Fibroblast of skin of left quadriceps (primary cell): ENCODE results near the gene KANK3.
A peak's percentile ranks its signal among the peaks of the same experiment; 100 is the strongest.
"Not testable (repeated sequence)": the region's sequence is repeated elsewhere in the genome, so short reads cannot be mapped to it uniquely, and the experiment has no call there.

ENCODE experiments used
- DNase-seq, 2 experiments: peaks; one replicate each; pipeline ENCODE4 v3.0.0-alpha.2; 2013; ENCODE audit warnings: low read depth in 2 of 2

Gene KANK3

DNA sequence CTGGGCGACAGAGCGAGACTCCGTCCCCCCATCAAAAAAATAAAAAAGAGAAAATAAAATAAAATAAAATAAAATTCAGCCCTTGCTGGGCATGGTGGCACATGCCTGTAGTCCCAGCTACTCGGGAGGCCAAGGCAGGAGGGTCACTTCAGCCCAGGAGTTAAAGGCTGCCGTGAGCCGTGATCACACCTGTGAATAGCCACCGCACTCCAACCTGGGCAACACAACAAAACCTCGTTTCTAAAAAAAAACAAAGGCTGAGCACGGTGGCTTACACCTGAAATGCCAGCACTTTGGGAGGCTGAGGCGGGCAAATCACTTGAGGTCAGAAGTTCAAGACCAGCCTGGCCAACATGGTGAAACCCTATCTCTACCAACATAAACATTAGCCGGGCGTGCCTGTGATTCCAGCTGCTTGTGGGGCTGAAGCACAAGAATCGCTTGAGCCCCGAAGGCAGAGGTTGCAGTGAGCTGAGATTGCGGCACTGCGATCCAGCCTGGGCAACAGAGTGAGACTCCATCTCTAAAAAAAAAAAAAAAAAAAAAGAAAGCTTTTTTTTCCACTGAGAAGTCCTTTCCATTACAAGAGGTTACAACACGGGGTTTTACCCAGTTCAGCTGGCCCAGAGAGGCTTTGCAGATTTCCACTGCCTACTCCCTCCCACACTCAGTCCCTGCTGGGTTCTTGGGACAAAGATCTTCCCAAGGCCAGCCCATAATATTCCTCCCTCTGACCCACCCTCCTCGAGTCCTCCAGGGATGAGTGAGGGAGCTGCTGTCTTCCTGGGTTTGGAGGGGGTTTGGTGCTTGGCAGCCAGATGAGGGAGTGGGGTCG, 27.3 kb upstream of the KANK3 start:
- no peak for DNase-seq

DNA sequence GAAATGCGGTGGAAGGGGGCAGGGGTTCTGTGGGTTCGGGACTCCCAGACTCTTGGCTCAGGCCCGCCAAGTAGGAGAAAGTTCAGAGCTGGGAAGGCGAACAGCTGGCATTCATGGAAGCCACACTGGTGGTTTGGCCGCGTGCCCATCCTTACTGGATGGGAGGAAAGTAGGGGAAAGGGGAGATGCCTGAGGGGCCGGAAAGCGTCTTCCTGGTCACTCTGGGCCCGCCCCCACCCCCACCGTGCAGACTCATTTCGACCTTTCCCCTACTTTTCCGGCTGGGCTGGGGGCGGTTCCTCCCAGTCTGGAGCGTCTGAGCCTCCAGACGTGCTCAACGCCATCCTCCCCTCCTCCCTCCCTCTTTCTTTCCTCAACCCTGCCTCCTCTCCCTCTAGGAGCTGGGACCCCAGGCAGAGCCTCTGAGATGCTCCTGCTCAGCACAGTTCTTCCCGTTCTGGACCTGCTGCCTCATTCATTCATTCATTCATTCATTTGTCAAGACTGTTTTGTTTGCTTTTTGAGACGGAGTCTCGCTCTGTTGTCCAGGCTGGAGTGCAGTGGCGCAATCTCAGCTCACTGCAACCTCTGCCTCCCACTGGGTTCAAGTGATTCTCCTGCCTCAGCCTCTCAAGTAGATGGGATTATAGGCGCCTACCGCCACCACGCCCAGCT, 24.4 kb upstream of the KANK3 start:
- peak; percentile 94 to 95 for DNase-seq

DNA sequence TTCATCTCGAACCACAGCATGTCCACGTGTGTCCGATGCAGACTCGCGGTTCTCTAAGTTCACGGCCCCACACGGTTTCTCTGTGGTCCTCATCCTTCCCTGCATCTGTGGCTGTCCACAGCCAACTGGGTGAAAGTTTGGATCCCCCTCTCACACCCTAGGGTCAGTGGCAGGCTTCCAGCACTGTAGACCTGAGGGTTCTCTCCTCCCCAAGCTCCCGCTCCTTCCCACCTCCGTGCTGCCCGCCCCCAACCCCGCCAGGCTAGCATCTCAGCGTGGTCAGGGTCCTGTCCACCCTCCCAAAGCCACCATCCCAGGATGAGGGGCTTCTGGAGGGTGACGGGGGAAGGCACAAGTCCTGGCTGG, 23.9 kb upstream of the KANK3 start:
- no peak for DNase-seq

DNA sequence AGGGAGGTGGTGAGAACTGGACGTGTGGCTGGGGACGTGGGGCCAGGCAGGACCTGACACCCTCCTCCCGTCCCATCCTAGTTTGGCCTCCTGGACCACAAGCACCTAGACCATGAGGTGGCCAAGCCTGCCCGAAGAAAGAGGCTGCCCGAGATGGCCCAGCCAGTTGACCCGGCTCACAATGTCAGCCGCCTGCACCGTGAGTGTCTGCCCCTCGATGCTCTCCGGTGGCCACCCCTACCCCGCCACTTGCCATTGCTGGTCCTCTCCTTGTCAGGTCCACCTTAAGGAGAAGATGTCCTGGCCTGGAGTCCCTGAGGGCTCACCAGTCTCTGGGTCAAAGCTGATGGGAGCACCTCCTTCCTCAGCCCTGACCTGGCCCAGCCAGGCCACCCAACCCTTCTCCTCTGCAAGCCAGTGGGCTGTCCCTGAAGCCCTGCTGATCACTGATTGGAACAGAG, 23.1 kb upstream of the KANK3 start:
- no peak for DNase-seq

DNA sequence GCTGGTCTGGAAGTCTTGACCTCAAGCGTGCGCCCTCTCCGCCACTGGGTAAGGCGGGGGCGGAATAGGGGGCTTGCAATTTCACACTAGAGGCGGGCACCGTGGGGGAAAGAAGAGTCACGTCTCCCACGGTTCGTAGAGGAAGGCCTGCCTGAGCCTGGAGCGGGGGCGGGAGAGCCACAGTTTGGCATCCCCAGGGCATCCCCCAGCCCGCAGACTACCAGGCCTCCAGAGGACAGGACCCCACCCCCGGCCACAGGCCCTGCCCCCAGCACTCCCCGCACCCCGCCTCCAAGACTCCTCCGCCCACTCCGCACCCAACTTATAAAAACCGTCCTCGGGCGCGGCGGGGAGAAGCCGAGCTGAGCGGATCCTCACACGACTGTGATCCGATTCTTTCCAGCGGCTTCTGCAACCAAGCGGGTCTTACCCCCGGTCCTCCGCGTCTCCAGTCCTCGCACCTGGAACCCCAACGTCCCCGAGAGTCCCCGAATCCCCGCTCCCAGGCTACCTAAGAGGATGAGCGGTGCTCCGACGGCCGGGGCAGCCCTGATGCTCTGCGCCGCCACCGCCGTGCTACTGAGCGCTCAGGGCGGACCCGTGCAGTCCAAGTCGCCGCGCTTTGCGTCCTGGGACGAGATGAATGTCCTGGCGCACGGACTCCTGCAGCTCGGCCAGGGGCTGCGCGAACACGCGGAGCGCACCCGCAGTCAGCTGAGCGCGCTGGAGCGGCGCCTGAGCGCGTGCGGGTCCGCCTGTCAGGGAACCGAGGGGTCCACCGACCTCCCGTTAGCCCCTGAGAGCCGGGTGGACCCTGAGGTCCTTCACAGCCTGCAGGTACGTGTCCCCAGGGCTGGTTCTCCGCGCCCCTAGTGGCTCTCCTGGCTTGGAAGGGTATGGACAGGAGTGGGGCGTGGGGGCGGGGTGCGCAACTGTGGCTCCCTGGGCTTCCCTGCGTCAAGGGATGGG, 21.0 kb upstream of the KANK3 start, which contains the start of gene ANGPTL4:
Gene ANGPTL4 (plus strand): TSS at position 353 of the 969 bp plus-strand sequence. CDS start 167 bp downstream, at position 520.
- no peak for DNase-seq

DNA sequence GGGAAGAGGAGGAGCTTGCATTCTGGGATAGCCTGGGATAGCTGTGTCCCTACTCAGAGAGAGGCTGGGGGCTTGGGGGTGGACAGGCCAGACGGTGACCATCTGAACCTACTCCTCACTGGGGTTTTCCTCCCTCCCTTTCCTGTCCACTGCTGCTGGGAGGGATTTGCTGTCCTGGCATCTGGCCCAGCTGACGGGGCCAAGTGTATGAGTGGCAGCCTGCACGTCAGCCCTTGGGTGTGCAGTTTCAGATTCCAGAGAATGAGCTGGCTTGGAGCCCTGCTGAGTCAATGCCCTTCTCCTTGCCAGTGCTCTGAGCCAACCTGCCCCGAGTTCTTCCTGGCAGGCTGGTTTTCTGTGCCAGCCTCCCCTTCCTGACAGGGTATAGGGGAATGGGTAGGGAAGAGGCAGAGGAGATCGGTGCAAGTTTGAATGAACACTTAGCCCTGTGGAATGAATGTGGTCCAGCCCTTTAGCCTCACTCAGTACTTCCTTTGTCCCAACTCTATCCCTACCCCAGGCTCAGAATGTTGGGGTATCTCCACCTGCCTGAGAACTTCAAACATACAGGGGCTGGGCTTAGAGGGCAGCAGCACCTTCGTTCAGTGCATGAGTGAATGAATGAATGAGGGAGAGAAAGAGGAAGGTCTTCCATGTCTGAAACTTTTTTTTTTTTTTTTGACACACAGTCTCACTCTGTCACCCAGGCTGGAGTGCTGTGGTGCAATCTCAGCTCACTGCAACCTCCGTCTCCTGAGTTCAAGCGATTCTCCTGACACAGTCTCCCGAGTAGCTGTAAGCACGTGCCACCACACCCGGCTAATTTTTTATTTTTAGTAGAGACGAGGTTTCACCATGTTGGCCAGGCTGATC, 19.1 kb upstream of the KANK3 start:
- peak; percentile 83 to 85 for DNase-seq

DNA sequence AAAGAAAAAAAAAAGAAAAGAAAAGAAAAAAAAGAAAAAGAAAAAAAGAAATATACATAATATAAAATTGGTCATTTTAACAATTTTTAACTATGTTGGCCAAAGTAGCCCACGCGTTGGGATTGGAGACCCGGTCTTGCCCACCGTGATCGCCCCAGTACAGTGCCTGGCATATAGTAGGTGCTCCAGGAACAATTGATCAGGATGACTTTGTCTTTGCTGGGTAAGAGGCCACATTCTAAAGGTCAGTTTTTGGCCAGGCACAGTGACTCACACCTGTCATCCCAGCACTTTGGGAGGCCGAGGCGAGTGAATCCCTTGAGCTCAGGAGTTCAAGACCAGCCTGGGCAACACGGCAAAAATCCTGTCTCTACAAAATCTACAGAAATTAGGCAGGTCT, 17.1 kb upstream of the KANK3 start:
- no peak for DNase-seq

DNA sequence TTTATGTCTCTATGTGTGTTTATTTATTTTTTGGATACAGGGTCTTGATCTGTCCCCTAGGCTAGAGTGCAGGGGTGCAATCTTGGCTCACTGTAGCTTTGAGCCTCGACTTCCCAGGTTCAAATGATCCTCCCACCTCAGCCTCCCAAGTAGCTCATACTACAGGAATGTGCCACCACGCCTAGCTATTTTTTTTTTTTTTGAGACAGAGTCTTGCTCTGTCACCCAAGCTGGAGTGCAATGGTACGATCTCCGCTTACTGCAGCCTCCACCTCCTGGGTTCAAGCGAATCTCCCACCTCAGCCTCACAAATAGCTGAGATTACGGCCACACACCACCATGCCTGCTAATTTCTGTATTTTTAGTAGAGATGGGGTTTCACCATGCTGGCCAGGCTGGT, 15.9 kb upstream of the KANK3 start:
- DNase-seq: no peak

DNA sequence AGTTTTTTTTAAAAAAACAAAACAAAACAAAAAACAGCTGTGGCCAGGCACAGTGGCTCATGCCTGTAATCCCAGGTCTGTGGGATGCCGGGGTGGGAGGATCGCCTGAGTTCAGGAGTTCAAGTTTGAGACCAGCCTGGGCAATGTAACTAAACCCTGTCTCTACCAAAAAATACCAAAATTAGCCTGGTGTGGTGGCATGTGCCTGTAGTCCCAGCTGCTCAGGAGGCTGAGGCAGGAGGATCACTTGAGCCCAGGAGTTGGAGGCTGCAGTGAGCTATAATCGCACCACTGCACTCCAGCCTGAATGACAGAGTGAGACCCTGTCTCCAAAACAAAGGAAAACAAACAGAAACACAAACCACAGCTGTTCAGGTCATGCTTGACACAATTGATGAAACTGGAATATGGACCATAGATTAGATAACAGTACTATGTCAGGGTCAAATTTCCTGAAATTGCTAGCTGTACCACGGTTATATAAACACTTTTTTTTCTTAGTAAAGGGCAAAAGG, 14.0 kb upstream of the KANK3 start:
- no peak for DNase-seq

DNA sequence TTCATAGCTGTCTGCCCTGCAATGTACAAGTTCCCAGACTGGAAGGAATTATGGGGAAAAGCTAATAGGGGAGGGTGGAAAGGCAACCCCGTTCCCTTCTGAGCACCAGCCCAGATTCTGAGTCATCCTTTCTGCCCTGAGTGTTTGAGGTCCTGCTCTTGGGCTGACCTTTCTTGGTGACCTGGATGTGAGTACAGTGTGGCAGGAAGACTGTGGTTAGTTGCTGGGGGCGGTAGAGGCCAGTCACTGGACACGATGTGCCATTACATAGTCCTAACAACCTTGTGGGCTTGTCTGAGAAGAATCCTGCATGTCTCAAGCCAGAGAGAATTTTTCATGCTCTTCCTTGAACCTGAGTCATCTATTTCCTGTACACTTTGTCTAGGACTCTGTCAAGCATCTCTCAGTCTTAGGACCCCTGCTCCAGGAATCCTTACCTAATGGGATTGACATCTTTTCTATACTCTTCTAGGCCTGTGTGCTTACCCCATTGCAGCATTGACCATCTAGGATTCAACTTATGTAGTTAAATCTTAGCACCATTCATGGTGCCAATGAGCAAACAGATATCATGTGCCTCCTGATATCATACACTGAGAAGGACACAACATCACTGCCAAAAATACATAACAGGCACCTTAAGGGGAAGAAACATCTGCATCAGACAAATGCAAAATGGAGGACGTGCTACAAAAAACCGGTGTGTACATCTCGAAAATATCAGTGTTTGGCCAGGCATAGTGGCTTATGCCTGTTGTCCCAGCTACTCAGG, 12.8 kb upstream of the KANK3 start:
- no peak for DNase-seq

DNA sequence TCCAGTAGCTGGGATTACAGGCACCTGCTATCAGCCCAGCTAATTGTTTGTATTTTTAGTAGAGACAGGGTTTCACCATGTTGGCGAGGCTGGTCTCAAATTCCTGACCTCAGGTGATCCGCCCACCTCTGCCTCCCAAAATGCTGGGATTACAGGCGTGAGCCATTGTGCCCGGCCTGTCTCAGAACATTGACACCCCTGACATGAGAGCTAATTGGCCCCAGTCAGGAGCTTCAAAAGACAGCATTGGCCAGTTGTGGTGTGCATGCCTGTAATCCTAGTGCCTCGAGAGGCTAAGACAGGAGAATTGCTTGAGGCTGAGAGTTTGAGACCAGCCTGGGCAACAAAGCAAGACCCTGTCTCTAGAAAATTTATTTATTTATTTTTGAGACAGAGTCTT, 9.8 kb upstream of the KANK3 start:
- not testable (repeated sequence) for DNase-seq

DNA sequence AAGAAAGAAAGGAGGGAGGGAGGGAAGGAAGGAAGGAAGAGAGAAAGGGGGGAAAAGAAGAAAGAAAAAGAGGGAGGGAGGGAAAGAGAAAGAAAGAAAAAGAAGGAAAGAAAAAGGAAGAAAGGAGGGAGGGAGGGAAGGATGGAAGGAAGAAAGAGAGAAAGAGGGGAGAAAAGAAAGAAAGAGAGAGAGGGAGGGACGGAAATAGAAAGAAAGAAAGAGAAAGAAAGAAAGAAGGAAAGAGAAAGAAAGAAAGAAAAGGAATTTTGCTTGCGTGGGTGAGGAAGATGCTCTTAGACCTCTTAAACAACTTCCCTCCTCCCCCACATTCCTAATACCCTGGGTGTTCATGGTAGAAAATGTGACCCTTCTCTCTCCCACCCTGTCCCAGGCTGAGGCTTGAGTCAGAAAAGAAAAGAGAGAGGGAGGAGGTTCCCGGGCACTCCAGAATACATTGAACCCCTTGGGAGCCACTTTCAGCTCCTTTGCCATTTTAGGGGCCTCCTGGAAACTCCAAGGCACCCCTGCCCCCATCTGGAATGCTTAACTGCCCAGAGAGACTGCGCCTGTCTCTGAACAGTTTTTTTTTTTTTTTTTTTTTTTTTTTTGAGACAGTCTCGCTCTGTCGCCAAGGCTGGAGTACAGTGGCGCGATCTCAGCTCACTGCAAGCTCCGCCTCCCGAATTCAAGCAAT, 9.2 kb upstream of the KANK3 start:
- no peak for DNase-seq

DNA sequence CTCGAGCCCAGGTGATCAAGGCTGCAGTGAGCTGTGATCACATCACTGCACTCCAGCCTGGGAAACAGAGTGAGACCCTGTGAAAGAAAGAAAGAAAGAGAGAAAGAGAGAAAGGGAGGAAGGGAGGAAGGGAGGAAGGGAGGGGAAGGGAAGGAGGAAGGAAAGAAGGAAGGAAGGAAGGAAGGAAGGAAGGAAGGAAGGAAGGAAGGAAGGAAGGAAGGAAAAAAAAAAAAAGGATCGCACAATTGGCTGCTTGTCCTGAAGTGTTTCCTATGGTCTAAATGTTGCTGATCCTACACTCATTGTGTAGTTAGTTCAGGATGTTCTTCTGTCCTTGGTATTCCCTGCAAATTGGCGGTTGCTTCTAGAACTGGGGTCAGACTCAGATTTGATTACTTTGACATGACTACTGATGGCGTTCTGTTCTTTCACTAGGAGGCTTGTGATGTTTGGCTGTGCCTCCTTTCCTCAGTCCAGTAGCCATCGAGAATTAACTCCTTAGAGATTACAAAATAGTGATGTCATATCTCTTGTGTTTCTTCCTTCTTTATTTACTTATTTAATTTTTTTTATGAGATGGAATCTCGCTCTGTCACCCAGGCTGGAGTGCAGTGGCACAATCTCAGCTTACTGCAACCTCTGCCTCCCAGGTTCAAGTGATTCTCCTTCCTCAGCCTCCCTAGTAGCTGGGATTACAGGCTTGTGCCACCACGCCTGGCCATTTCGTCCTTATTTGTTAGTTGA, 6.7 kb upstream of the KANK3 start:
- not testable (repeated sequence) for DNase-seq

DNA sequence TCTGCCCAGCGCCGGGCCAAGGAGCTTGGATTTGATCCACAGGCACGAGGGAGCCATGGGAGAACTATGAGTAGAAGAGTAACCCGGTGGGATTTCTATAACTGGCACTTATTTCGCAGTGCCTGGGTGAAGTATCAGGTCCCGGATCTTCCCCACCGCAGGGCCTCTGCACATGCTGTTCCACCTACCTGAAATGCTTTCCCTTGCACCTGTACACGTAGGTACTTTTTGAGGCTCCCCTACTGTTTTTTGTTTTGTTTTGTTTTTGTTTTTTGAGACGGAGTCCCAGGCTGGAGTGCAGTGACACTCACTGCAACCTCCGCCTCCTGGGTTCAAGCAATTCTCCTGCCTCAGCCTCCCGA, 402 bp upstream of the KANK3 start:
- DNase-seq: no peak

DNA sequence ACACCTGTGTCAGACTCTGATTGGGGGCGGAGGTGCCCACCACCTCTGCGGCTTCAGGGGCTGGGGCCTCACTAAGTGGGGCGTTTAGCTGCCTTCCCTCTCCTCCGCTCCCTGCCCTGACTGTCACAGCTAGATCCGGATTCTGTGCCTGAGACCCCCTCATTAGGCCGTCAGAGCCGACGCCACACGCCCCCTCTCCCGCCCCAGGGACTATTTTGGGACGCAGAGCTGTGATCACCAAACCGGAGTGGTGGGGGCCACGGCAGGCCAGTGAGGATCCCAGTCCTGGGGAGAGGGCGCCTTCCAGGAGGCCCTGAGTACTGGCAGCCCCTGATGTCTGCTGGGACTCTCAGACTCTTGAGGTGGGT, 762 bp downstream of the KANK3 start:
- DNase-seq: no peak

DNA sequence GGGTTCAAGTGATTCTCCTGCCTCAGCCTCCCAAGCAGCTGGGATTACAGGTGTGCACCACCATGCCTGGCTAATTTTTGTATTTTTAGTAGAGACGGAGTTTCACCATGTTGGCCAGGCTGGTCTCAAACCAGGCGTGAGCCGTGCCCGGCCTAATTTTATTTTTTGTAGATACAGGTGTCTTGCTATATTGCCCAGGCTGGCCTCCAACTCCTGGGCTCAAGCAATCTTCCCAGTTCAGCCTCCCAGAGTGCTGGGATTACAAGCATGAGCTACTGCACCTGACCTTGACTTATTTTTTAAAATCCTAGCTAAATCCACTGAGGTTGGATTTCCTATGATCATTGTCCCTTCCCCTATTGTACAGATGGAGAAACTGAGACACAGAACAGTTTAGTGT, 1.6 kb downstream of the KANK3 start:
- DNase-seq: not testable (repeated sequence)

DNA sequence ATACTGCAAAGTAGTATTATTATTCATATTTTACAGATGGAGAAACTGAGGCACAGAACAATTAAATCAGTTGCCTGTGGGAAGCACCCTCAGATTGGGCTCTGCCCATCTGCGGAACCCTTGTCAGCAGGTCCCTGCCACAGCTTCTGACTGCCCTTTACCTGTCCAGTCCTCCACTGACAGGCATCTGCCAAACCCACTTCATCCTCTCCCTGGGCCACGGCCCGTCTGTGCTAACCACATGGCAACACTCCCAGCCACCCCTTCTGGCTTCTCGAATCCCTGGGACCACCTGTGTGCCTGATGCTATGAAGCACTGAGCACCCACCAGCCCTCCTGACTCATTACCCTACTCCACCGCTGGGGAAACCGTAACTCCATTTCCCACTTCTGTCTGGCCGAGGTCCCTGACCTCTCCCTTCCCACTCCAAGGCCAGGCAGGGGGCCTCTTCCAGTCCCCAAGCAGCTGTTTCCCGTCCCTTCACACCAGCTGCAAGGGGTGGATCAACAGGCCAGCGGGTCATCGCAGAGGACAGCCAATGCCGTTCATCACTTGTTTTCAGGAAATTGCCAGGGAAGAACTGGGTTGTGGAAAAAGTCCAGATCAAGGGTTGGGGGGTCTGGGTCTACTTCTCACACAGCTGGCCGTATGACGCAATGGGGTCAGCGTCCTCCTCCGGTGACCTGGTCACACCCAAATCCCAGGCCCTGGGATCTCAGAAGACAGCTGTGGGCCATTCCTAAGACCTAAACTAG, 2.5 kb downstream of the KANK3 start:
- DNase-seq: no peak

DNA sequence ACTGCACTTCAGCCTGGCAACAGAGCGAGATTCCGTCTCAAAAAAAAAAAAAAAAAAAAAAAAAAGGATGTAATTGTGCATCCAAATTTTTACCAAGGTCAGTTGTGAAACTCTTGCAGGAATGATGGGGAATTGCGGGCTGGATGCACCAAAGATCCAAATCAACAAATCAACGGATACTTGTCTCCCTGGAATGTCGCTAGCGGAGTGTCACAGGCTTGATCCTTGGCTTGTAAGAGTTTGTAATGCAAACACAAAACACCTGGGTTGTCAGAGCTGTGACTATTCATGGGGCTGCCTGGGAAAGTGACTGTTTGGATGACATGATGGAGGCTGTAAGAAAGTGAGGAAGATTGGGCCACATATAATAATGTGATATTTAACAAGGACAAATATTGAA, 4.2 kb downstream of the KANK3 start:
- no peak for DNase-seq
